Neuron (in vitro differentiated cells): ENCODE data around the gene GVQW3.

Source experiments
- H2AFZ ChIP-seq: one replicate; pipeline ENCODE4 v1.6.1; 2013; ENCODE audit warnings: low read depth, mild to moderate bottlenecking, inconsistent platforms, low read length, moderate library complexity
- H3K27me3 ChIP-seq: one replicate; pipeline ENCODE4 v1.6.1; 2013; ENCODE audit warnings: low read length; ENCODE audit not compliant: insufficient read depth
- H3K36me3 ChIP-seq: one replicate; pipeline ENCODE4 v1.6.1; 2013; ENCODE audit warnings: low read length; ENCODE audit not compliant: insufficient read depth
- H3K4me1 ChIP-seq: one replicate; pipeline ENCODE4 v1.6.1; 2013; ENCODE audit warnings: low read length; ENCODE audit not compliant: insufficient read depth
- H3K4me3 ChIP-seq: 2 replicates; pipeline ENCODE4 v1.5.1; 2013; ENCODE audit warnings: mild to moderate bottlenecking, low read length, moderate library complexity
- H3K9me3 ChIP-seq: one replicate; pipeline ENCODE4 v1.6.1; 2013; ENCODE audit warnings: low read length

GVQW3 gene

DNA sequence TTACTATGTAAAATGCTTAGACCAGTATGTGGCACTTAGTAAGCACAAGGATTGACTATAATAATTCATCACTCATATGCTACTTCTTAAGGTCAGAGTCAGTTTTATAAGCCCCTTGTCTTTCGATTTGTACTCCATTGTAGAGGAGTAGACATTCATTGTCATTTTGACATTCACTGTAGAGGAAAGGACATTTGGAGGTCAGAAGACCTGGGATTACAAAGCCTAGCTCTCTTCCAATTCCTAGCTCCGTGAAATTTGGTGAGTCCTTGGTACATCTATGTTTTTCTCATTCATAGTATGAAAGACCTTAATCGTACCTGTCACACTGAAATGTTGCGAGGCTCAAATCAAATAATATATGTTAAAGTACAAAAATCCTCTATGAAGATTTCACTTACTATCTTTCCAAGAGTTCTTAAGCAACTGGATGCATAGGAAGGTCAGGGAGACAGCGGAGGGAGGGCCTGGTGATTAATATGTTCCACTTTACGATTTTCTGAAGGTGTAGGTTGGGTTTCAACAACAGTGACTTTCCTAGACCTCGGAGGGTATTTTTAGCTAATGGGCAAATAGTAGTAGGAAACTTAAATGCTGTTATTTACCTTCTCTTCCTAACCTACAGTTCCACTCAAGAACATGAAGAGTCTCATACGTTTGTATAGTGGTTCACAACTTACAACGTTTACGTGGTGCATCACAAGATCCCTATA lies 62.3 kb downstream of the GVQW3 start:
- Histone ChIP-seq H3K9me3 (no peaks in the 10 kb centered on the region), H2AFZ (no peak overlapping the region), H3K27me3 (no peaks in the 10 kb centered on the region), H3K4me3 (peak overlapping the region; percentile 82), H3K36me3 (peaks cover 19% of the 10 kb centered on the region), H3K4me1 (peaks cover 17% of the 10 kb centered on the region)

DNA sequence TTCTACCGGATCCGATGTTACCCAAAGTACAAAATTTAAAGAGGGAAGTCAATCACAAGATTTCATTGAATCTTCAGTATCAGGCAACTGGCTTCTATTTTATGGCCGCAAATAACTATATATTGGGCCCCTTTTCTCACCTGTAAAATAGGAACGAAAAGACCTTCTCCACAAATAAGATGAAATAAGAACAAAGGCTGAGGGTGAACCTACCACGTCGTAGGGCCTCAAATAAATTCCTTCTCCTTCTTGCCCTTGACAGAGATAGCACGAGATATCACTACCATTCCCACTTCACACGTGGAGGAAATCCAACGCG lies 62.9 kb downstream of the GVQW3 start:
- Histone ChIP-seq H3K4me3 (peak overlapping the region; percentile 82), H3K27me3 (no peaks in the 10 kb centered on the region), H2AFZ (peak overlapping the region; percentile 49), H3K36me3 (peaks cover 21% of the 10 kb centered on the region), H3K4me1 (peaks cover 19% of the 10 kb centered on the region), H3K9me3 (no peaks in the 10 kb centered on the region)

DNA sequence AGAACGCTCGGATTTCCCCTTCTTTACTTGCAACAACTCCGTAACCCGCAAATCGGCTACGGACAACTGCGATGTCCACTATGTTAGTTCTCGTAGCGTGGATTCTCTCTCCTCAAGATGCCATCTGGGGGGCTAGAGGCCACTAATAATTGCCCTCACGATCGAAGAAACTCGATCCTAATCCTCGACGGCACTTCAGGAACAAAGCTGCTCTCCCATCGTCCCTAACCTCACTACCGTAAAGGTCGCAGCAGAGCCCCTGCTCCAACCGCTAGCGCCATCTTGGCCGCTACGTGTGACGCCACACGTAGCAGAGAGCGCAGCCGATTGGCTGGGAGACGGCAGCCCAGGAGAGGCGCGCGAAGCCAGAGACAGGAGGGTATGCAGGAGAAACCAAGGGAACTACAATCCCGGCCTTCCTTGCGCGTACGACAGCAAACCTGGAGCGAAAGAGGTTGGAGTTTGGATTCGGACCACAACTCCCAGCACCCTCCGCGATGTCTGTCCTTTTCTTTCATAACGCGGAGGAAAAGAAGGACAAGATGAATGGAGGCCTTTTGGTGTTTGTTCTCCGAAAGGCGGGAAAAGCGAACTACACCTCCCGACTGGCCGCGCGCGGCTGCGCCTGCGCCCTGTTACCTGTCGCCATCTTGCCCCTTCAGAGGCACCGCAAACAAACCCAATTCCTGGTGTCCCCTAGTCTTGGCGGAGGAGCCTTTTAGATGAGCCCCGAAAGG lies 63.4 kb downstream of the GVQW3 start, which contains the start of gene EMSY:
TSS of gene EMSY (plus strand) at position 635 of the 737 bp plus-strand sequence. CDS start 1,921 bp downstream, outside the sequence.
- Histone ChIP-seq H3K4me3 (peak within 1 kb of the TSS; percentile 82), H3K9me3 (no peaks in the 10 kb centered on the region), H3K27me3 (no peaks in the 10 kb centered on the region), H2AFZ (peak within 1 kb of the TSS; percentile 51), H3K4me1 (peaks cover 19% of the 10 kb centered on the region), H3K36me3 (peaks cover 26% of the 10 kb centered on the region)

DNA sequence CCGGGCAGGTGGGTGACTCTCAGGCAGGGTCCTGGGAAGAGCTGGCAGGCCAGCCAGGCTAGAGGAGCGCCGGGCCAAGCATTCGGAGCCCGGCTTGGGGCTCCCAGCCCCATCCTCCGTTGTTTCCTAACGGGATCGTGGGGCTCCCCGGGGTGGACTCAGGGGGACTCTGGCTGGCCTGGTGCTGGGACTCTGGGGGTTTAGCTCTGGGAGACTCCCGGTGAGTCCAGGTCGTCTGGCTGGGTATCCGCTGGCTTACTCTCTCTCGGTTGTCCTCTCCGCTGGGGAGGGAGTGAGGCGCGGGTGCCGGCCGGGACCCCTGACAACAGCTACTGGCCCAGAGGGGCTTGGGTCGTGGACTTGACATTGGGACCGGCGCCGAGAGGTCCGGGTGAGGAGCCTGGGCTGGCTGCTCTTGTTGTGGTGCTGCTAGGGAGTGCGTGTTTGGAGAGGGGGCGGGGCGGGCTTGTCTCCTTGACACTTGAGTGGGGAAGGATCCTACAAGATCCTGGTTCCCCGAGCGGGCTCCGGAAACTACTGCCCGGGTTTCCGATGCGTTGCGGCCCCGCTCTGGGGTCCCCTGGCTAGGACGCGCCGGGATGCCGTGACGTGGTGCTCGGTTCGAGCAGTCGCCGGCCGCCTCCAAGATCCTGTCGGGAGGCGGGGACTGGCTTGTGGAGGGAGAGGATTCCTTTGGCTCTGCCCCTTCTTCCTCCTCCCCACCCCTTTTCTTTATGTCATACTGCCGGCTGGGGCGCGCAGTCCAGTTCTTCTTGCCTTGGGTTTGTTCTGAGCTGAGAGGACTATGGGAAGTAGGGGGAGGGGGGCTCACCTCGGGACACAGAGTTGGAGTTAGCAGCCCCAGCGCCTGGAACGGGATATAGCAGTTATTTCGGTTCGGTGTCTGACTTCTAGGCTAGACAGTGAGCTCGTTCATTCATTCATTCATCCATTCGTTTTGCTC lies 64.3 kb downstream of the GVQW3 start:
- Histone ChIP-seq H3K4me3 (peak overlapping the region; percentile 82), H3K27me3 (no peaks in the 10 kb centered on the region), H3K4me1 (peaks cover 19% of the 10 kb centered on the region), H3K36me3 (peaks cover 26% of the 10 kb centered on the region), H3K9me3 (no peaks in the 10 kb centered on the region), H2AFZ (peak overlapping the region; percentile 51)

DNA sequence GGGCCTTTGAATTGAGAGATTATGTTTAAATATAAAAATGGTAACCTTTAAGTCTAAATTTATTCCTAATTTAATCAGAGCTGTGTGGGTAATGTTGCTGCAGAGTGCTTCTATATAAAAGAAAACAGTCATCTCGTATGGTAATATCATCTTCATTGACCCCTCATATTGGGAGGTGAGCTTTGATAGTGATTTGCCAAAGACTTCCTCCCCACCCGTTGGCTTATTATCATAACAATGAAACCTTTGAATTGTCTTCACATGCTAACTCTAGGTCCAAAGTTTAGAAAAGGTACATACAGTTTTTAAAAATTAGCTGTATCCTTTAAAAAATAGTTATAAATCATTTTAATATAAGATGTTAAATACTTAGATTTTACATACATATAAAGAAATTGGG lies 67.4 kb downstream of the GVQW3 start:
- no peak overlapping the region for H2AFZ ChIP-seq
- H3K36me3 ChIP-seq = peaks cover 38% of the 10 kb centered on the region
- H3K9me3 ChIP-seq = no peaks in the 10 kb centered on the region
- H3K4me1 ChIP-seq = peaks cover 14% of the 10 kb centered on the region
- no peaks in the 10 kb centered on the region for H3K27me3 ChIP-seq
- no peak overlapping the region for H3K4me3 ChIP-seq

DNA sequence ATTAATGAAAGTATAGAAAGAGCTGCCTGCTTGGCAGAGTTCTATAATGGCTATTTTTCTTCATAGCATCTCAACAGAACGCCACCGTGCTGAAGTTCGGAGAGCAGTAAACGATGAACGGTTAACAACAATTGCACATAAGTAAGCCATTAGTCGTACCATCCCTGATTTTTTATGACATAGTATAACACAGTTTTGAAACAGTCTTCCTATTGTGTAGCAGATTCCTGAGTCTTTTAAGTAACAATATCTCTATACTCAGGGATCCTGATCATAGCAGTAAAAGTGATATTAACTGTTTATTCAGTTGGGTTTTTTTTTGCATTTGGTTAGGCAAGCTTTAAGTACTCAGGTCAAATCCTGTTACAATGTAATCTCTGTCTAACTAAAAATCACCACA lies 72.1 kb downstream of the GVQW3 start:
- H2AFZ ChIP-seq = no peak overlapping the region
- H3K36me3 ChIP-seq = peaks cover 39% of the 10 kb centered on the region
- no peak overlapping the region for H3K4me3 ChIP-seq
- peaks cover 29% of the 10 kb centered on the region for H3K4me1 ChIP-seq
- H3K27me3 ChIP-seq = no peaks in the 10 kb centered on the region
- H3K9me3 ChIP-seq = no peaks in the 10 kb centered on the region

DNA sequence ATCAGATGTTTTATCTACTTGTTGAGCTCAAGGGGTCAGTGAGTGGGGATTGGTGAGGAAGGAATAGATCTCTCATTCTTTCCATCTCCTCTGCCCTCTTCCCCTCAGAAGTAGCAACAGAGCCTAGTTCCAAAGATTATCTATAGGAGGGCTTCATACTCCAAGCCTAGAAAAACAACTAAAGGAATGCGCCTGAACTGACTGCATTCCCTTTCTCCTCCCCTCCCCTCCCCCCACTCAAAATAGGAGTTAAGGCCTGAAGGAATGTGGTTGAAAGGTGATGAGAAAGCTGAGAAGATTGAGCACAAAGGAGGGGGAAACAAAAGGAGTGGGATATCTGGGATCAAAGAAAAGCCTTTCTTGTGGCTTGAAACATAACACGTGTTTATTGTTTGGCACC lies 74.2 kb downstream of the GVQW3 start:
- peaks cover 26% of the 10 kb centered on the region for H3K4me1 ChIP-seq
- peaks cover 47% of the 10 kb centered on the region for H3K36me3 ChIP-seq
- H2AFZ ChIP-seq = no peak overlapping the region
- no peaks in the 10 kb centered on the region for H3K27me3 ChIP-seq
- no peak overlapping the region for H3K4me3 ChIP-seq
- no peaks in the 10 kb centered on the region for H3K9me3 ChIP-seq

DNA sequence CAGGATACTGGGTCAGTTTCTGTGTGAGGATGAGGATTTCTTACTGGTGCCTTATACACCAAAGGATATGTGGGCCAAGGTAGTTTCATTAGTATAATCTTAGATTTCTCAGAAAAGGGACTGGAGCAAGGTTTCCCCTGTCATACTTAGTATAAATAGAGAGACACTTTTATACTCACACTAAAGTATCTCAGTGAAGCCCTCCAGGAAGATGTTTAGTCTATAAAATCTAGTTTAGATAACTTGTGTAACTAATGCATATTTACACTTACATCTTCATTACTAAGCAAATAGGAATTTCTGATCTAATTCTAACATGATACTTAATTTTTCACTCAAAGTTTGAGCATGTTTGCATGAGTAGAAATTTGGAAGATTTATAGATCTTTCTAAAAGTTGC lies 74.8 kb downstream of the GVQW3 start:
- no peak overlapping the region for H2AFZ ChIP-seq
- H3K36me3 ChIP-seq = peaks cover 53% of the 10 kb centered on the region
- no peaks in the 10 kb centered on the region for H3K9me3 ChIP-seq
- no peaks in the 10 kb centered on the region for H3K27me3 ChIP-seq
- peaks cover 26% of the 10 kb centered on the region for H3K4me1 ChIP-seq
- no peak overlapping the region for H3K4me3 ChIP-seq

DNA sequence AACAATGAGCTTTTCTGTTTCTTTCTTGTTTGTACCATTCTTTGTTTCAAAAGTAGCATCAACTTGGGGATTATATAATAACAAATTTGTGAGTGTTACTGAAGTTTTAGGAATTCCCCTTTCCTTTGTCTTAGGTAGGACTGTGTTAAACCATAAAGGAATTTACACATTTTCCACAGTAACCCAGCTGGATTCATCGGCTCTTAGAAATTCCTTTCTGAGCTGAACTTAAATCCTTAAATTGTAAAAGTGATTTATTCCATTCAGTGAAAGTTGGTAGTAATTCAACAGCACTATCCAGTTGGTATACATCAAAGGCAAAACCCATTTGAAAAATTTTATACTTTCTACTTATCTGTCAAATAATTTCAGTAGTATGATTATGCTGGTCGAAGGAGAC lies 75.4 kb downstream of the GVQW3 start:
- H3K4me3 ChIP-seq = no peak overlapping the region
- no peaks in the 10 kb centered on the region for H3K9me3 ChIP-seq
- peaks cover 26% of the 10 kb centered on the region for H3K4me1 ChIP-seq
- H3K36me3 ChIP-seq = peaks cover 57% of the 10 kb centered on the region
- no peak overlapping the region for H2AFZ ChIP-seq
- no peaks in the 10 kb centered on the region for H3K27me3 ChIP-seq
